Fibroblast of pulmonary artery (primary cell): Measurements from ENCODE around the gene ABTB2.

Experiments
- DNase-seq: peaks from one replicate; pipeline ENCODE4 v3.0.0-alpha.2; 2010; ENCODE audit warnings: low read depth
- H3K4me3 ChIP-seq: replicated peaks from 2 replicates; pipeline ENCODE4 v1.5.1; 2011; ENCODE audit warnings: low read depth, mild to moderate bottlenecking, control low read depth, low read length, moderate library complexity
- TF ChIP-seq, protein P1 (sequence below): IDR thresholded peaks from 2 replicates; pipeline ENCODE4 v1.5.1; 2011; ENCODE audit warnings: mild to moderate bottlenecking, control low read depth, low read length, inconsistent platforms; ENCODE audit errors: missing control alignments

Gene ABTB2

DNA sequence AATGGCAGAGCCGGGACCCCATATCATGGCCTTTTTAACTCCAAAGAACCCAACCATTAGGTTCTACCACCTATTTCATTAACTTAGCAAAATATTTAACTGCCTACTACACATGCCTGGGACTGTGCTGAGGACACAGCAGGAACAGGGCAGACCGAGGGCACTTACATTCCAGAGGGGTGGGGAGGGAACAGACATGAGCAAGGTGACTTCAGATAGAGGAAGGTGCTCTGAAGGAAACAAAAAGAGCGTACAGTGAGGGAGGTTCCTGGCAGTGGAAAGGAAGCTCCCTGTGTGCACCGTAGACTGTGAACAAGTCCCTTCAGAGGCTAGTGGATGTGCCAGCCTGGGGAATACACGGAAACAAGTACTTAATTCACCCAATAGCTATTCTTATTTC lies 169.6 kb downstream of the ABTB2 start:
- no peak for DNase-seq
- TF ChIP-seq, protein P1, sequence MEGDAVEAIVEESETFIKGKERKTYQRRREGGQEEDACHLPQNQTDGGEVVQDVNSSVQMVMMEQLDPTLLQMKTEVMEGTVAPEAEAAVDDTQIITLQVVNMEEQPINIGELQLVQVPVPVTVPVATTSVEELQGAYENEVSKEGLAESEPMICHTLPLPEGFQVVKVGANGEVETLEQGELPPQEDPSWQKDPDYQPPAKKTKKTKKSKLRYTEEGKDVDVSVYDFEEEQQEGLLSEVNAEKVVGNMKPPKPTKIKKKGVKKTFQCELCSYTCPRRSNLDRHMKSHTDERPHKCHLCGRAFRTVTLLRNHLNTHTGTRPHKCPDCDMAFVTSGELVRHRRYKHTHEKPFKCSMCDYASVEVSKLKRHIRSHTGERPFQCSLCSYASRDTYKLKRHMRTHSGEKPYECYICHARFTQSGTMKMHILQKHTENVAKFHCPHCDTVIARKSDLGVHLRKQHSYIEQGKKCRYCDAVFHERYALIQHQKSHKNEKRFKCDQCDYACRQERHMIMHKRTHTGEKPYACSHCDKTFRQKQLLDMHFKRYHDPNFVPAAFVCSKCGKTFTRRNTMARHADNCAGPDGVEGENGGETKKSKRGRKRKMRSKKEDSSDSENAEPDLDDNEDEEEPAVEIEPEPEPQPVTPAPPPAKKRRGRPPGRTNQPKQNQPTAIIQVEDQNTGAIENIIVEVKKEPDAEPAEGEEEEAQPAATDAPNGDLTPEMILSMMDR = no peak

DNA sequence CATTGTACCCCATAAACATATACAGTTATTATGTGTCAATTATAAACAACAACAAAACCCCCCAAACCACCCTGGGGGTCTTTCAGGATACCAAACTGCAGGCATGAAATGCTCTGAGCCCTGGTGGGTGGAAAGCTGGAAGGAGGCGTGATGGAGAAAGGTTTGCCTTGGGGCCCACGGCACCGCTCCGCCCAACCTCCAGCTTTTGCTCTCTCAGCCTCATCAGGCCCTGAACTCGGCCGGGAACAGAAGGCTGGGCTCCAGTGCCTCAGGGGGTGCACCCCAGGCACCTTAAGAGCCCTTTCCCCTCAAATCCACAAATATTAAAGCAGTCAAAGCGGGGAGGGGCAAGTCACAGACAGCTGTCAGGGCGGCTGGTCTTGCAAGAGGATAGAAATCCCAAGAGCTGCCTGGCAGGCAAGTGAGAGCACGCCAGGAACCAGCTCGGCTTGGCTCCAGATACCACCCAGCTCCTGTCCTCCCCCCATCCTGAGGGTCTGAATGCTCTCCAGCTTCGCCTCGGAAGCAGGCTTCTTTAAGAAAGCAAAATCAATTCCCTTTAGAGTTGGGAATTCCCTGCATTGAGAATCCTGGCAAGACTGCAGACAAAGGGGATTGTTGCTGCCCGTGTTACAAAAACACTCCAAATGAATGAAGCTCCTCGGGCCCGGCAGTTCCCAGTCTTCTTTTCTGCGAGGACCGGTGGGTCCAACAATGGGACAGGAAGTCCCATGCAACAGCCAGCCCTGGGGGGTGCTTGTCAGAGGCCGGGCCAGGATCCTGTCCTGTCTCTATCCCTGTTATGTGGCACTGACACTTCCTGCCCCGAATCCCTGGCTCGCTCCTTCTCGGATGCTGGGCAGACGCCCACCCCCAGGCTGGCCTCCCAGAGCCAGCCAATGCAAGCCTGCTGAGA lies 171.6 kb downstream of the ABTB2 start:
- TF ChIP-seq, protein P1 = no peak
- H3K4me3 ChIP-seq = no peak overlapping the region
- peak; percentile 30 for DNase-seq

More for the DNA sequence above, 169.6 kb downstream of the ABTB2 start:
- no peak overlapping the region for H3K4me3 ChIP-seq

DNA sequence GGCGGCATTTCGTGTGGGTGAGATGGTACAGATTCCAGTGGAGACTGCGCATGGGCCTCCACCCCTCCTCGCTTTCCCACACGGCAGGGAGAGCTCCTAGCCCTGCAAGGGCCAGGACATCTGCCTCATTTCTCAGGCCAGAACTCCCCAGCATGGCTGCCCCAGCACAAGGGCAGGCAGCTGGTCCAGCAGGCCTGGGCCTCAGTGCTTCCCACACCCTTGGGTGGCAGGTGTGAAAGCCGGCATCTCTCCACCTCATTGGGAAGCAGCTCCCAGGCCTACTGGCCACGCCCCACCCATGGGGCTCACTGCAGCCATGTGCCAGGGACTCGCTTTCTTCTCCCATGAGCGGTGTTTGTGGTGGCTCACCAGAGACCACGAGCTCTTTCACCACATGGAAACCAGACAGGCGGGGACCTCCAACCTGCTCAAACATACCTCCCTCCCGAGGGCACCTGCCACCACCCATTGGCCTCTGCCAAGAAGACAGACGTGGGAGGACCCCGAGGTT lies 173.2 kb downstream of the ABTB2 start:
- no peak overlapping the region for H3K4me3 ChIP-seq
- TF ChIP-seq, protein P1 = no peak
- DNase-seq = no peak

DNA sequence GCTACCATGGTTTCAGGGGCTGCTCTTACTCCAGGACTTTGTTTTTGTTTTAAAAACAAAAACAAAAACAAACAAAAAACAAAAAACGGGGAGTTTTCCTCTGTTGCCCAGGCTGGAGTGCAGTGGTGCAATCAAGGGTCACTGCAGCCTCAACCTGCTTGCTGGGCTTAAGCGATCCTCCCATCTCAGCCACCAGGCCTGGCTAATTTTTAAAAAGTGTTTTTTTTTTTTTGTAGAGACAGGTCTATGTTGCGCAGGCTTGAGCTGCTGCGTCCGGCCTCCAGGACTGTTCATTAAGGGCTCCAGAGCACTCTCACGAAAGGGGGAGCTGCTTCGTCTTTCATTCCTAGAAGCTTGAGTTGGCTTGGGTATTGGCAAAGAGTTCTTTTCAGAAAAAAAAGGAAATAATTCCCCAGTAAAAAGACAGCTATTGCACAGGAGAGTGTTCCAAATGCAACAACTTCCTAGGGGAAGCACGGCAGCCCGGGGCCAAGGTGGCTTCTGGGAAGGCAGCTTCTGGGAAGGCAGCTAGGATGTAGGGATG lies 173.9 kb downstream of the ABTB2 start:
- no peak overlapping the region for H3K4me3 ChIP-seq
- no peak for DNase-seq
- TF ChIP-seq, protein P1 = no peak

DNA sequence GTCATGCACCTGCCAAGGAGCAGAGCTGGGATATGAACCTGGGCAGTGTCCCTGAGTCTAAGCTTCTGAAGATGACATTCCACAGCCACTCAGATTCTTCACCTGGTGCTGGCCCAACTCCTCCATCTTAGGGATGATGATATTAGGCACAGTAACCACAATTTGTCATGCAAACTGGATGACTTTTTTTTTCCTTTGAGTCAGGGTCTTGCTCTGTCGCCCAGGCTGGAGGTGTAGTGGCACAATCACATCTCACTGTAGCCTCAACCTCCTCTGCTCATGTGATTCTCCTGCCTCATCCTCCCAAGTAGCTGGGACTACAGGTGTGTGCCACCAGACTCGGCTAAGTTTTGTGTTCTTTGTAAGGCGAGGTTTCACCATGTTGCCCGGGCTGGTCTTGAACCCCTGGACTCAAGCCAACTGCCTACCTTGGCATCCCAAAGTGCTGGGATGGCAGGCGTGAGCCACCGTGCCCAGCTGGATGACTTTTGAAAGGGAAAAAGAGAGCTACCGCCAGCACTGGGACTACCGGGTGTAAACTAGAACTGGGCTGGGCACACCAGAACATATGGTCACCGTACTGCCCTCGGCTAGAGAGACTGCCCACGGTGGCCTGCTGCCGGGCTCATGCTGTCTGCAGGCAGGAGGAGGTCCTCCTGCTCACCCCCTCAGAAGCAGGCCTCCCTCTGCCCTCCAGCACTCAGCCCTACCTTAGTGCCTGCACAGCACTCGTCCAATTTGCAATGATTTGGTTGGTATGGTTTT lies 174.7 kb downstream of the ABTB2 start:
- TF ChIP-seq, protein P1 = no peak
- no peak overlapping the region for H3K4me3 ChIP-seq
- DNase-seq = no peak

DNA sequence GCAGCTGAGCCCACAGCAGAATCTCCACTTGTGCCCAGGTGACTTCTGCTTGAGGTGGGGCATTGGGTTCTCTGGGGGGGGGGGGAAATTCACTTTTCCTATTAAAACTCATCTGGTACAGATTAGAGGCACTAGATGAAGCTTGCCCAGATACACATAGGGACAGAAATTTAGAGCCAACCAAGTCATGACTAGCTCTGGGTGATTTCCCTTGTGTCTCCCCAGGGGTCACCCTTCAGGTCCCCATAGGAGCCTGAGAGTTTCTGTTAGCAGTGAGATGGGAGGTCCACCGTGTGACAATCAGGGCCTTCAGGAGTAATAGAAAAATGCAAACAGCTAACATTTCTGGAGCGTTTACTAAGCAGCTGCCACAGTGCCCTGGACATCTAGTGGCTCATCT lies 175.4 kb downstream of the ABTB2 start:
- H3K4me3 ChIP-seq = no peak overlapping the region
- TF ChIP-seq, protein P1 = no peak
- no peak for DNase-seq
